GM12891 (cell line): ENCODE data around the gene MYCBP2.

ENCODE experiments used
- PAX5 ChIP-seq: IDR thresholded peaks from 2 replicates; pipeline ENCODE4 v1.6.1; 2011; ENCODE audit warnings: low read length, moderate library complexity, mild to moderate bottlenecking; ENCODE audit not compliant: insufficient read depth, severe bottlenecking
- POLR2A ChIP-seq: IDR thresholded peaks from 2 replicates; pipeline ENCODE4 v1.6.1; 2011; ENCODE audit warnings: low read depth, low read length, control low read depth
- POLR2AphosphoS5 ChIP-seq: IDR thresholded peaks from 2 replicates; pipeline ENCODE4 v1.6.1; 2011; ENCODE audit warnings: low read depth, low read length, control low read depth
- POU2F2 ChIP-seq: IDR thresholded peaks from 2 replicates; pipeline ENCODE4 v1.6.1; 2011; ENCODE audit warnings: low read depth, mild to moderate bottlenecking, control low read depth, low read length, moderate library complexity
- SPI1 ChIP-seq: IDR thresholded peaks from 2 replicates; pipeline ENCODE4 v1.6.1; 2011; ENCODE audit warnings: low read depth, low read length, control low read depth
- TAF1 ChIP-seq: IDR thresholded peaks from 2 replicates; pipeline ENCODE4 v1.6.1; 2011; ENCODE audit warnings: low read depth, low read length, control low read depth

DNA sequence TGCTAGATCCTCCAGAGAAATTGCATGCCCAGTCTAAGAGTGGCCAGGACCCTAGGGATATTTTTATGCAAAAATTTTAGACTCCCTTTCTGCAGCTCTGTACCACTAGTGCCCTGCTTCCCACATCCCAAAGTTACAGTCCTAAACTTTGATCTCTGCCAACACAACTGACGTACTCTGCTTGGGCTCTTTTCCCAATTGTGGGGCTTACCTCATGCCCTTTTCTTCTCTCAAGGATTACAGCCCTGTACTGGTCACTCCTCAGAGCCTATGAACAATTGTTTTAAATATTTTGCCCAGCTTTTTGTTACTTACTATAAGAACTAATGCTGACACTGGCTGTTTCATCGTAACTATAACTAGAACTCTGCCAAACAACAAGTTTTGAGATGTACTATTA lies 242.1 kb downstream of the MYCBP2 start:
- TF ChIP-seq POLR2A, result no peak
- no peak for TF ChIP-seq POLR2AphosphoS5
- TF ChIP-seq TAF1, result no peak
- TF ChIP-seq SPI1, result no peak
- TF ChIP-seq POU2F2, result no peak
- no peak for TF ChIP-seq PAX5
